H1 (cell line): ENCODE results near the gene EPHB1. TPM values are rescaled to one million over a fixed set of nuclear protein-coding genes. Genes with fewer than 3 reads are reported as not detected.

Experiments
- CHD2 ChIP-seq: IDR thresholded peaks from 2 replicates; pipeline ENCODE4 v1.6.1; 2012; ENCODE audit warnings: low read length, improper control_type of control experiment
- CTBP2 ChIP-seq: IDR thresholded peaks from 2 replicates; pipeline ENCODE4 v1.7.0; 2011; ENCODE audit warnings: borderline replicate concordance, mild to moderate bottlenecking, moderate library complexity, mixed read lengths, low read length; ENCODE audit not compliant: insufficient read depth, insufficient read length
- POLR2A ChIP-seq, 2 experiments: IDR thresholded peaks; 1 replicate in 1 of 2; 2 replicates in 1 of 2; pipeline ENCODE4 v1.6.1; 2011; ENCODE audit warnings: low read depth in 2 of 2, low read length in 2 of 2, mild to moderate bottlenecking in 2 of 2; ENCODE audit errors: control extremely low read depth in 1 of 2
- polyA plus RNA-seq, 7 experiments: library from polyadenylated mRNA; depleted of rRNA in 3 of 7; stranded (reverse) in 5 of 7; unstranded in 2 of 7; fragments of >200 nt in 5 of 7; fragments of 200-250 nt in 2 of 7; gene quantifications; 1 replicate in 5 of 7; 2 replicates in 1 of 7; 4 replicates in 1 of 7; pipeline versions ENCODE4 v1.2.1 to v1.2.3, GENCODE V29; 2011 to 2013; ENCODE audit warnings: missing spikeins in 2 of 7, mixed read lengths in 2 of 7
- total RNA-seq: library from RNA; stranded (reverse); fragmentation: NEBNext Ultra II Directional; extraction: Animal tissue kit (Norgen Biotek cat#: 25700); gene quantifications from 2 replicates; pipeline ENCODE4 v1.2.1, GENCODE V29; 2021
- TF ChIP-seq, protein P1 (sequence below): IDR thresholded peaks from 2 replicates; pipeline ENCODE4 v1.6.1; 2012; ENCODE audit warnings: inconsistent platforms
- TF ChIP-seq, protein P2 (sequence below): IDR thresholded peaks from 2 replicates; pipeline ENCODE4 v1.6.1; 2012; ENCODE audit warnings: inconsistent platforms

EPHB1 gene
- total and polyA plus RNA-seq, 2 of the 8 experiments (the other 6 are each of a cell fraction or from before 2014, with no cell fraction given) = 3.5 to 5.9 TPM

DNA sequence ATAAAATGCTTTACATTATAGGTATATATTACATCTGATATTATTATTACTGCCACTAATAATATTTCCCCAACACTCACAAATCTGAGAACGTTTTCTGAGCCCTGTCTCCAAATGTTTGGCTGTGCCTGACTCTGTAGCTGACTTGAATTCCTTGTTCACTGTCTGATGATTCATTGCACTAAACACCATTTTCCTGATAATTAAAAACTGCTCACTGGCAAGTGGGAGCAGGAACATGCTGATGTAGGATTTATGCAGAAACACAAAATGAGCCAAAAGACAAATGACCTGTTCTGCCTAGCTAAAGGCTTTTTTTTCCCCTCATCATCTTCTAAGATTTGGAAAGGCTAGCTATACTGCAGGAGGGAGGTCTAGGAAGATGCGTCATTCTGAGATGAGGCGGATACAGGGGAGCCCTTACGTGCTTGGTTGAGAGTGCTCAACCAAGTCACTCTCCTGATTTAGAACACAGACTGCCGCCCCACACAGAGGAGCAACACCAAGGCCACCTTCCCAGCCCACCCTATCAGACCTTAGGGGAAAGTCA, 380.7 kb downstream of the EPHB1 start (continued):
- TF ChIP-seq, protein P1, sequence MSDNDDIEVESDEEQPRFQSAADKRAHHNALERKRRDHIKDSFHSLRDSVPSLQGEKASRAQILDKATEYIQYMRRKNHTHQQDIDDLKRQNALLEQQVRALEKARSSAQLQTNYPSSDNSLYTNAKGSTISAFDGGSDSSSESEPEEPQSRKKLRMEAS = no peak
- TF ChIP-seq POLR2A (IDR thresholded peaks at IDR 0.05; ENCODE audit: control extremely low read depth in 1 of 2, low read depth in 2 of 2, low read length in 2 of 2) (no peak), CHD2 (no peak), CTBP2 (no peak)
- TF ChIP-seq, protein P2, sequence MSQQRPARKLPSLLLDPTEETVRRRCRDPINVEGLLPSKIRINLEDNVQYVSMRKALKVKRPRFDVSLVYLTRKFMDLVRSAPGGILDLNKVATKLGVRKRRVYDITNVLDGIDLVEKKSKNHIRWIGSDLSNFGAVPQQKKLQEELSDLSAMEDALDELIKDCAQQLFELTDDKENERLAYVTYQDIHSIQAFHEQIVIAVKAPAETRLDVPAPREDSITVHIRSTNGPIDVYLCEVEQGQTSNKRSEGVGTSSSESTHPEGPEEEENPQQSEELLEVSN = no peak
- TF ChIP-seq, all 59 proteins: peak for 0
